ENCODE measurements around the gene POTEJ.
"Not testable (repeated sequence)": the region's sequence is repeated elsewhere in the genome, so short reads cannot be mapped to it uniquely, and the experiment has no call there.

POTEJ gene

DNA sequence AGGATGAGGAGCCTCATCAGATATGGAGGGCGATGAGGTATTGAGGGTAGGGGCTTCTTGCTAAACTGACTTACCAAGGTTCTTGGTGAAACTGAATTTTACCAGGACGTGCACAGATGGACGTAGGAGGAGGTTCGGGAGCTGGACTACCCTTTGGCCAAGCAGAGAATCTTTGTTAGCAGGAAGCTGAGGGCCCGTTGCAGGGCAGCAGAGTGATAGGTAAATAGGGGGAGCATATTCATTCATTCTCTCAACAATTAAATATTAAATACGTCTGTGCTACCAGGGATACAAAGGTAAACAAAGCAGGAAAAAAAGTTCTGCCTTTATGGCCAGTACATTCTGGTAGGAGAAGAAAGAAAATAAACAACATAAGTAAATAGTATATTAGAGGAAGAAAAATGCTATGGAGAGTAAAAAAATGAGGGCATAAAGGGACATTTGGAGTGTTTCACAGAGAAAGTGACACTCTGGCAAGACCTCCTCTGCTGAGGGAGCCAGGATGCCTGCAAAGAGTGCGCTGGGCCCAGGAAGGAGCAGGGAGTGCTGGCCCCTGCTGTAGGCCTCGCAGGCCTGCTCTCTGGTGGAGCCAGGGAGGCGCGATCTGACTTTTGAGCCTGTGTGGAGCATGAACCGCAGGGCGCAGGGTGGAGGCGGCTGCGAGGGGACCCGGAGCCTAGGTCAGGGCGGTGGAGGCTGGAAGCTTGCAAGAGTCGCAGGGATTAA is 2.8 kb upstream of the POTEJ start:
- DNase-seq = not testable (repeated sequence)

GRCh38 chr2:130609002-130609920 is 2.0 kb upstream of the POTEJ start:
- not testable (repeated sequence) for DNase-seq

DNA sequence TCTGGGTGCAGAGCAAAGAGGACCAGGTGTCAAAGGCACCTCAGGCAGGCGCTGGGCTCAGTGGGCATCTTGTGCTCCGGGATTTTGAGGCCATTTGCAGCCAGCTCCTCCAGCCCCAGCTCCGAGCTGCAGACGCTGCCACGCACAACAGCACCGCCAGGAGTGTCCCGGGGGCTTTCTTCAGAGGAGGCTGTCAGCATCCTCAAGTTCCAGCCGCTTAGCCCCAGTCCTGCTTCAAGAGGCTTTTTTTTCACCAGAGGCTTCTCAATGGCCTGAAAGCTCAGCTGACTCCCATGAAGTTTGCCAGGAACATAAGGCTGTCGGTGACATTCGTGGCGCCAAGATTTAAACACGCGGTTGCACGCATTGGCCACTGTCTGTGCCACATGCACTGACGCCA is 754 bp upstream of the POTEJ start:
- DNase-seq = not testable (repeated sequence)

- not testable (repeated sequence) for DNase-seq
Observed at GRCh38 chr2:130628784-130629475, 17.7 kb downstream of the POTEJ start.

- not testable (repeated sequence) for DNase-seq
Observed at GRCh38 chr2:130638973-130639372, 27.7 kb downstream of the POTEJ start.

DNA sequence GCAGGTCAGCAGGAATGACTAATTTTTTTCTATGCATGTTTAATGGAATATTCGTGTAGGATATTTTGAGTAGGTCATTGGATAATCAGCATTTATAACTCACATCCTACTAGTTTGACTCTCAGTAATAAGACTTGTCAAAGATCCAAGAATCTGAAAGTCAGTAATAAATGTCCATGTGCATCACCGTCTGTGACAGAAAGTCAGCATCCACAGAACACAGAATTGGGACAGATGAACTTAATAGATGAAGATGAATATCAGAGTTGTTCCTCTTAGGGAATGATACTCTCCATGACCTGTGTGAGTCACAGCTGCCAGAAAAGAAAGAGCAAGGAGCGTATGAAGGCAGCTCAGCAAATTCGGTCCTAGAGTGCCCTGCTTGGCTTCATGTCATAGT is 30.4 kb downstream of the POTEJ start:
- DNase-seq = not testable (repeated sequence)

- DNase-seq = not testable (repeated sequence)
Observed at GRCh38 chr2:130649285-130649684, 38.0 kb downstream of the POTEJ start.

DNA sequence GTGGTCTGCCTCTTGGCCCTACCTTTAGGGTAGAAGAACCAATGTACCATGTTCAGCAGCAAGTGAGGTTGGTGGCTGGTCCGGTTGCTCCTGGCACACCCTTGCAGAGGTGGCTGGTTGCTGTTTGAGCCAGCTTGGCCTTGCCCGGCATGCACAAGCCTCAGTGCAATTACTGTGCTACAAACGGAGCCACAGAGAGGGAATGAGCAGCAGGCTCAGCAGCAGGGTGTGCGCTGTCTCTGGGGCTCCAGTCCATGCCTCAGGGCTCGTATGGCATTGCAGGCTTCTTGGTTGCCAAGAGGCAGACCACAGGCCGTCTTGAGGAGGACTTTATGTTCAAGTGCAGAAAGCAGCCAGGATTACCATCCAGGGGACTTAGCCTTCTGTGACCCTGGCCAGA is 53.3 kb downstream of the POTEJ start:
- not testable (repeated sequence) for DNase-seq

DNA sequence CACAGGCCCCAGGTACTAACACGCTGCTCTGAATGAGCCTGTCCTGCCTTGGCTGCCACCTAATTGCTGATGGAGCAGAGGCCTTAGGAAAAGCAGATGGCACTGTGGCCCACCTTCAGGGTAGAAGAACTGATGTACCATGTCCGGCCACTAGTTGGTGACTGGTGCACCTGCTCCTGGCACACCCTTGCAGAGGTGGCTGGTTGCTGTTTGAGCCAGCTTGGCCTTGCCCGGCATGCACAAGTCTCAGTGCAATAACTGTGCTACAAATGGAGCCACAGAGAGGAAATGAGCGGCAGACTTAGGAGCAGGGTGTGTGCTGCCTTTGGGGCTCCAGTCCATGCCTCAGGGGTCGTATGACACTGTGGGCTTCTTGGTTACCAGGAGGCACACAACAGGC is 54.4 kb downstream of the POTEJ start:
- DNase-seq = not testable (repeated sequence)

DNA sequence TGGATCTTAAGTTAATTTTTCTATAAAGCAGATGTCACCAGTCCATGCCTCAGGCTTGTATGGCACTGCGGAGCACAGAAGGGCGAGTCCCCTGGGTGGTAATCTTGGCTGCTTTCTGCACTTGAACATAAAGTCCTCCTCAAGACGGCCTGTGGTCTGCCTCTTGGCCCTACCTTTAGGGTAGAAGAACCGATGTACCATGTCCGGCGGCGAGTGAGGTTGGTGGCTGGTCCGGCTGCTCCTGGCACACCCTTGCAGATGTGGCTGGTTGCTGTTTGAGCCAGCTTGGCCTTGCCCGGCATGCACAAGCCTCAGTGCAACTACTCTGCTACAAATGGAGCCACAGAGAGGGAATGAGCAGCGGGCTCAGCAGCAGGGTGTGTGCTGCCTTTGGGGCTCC is 56.3 kb downstream of the POTEJ start:
- DNase-seq = not testable (repeated sequence)

DNA sequence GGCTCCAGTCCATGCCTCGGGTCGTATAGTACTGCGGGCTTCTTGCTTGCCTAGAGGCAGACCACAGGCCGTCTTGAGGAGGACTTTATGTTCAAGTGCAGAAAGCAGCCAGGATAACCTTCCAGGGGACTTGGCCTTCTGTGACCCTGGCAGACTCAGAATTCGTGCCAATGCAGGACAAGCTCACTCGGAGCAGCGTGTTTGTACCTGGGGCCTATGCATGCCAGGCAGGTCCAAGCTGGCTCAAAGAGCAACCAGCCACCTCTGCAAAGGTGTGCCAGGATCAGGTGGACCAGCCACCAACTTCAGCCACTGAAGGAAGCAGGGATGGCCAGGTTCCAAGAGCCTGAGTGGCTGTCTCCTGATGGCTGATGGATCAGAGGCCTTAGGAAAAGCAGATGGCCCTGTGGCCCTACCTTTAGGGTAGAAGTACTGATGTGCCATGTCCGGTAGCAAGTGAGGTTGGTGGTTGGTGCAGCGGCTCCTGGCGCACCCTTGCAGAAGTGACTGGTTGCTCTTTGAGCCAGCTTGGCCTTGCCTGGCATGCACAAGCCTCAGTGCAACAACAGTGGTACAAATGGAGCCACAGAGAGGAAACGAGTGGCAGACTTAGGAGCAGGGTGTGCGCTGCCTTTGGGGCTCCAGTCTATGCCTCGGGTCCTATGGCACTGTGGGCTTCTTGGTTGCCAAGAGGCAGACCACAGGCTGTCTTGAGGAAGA is 58.9 kb downstream of the POTEJ start:
- not testable (repeated sequence) for DNase-seq

DNA sequence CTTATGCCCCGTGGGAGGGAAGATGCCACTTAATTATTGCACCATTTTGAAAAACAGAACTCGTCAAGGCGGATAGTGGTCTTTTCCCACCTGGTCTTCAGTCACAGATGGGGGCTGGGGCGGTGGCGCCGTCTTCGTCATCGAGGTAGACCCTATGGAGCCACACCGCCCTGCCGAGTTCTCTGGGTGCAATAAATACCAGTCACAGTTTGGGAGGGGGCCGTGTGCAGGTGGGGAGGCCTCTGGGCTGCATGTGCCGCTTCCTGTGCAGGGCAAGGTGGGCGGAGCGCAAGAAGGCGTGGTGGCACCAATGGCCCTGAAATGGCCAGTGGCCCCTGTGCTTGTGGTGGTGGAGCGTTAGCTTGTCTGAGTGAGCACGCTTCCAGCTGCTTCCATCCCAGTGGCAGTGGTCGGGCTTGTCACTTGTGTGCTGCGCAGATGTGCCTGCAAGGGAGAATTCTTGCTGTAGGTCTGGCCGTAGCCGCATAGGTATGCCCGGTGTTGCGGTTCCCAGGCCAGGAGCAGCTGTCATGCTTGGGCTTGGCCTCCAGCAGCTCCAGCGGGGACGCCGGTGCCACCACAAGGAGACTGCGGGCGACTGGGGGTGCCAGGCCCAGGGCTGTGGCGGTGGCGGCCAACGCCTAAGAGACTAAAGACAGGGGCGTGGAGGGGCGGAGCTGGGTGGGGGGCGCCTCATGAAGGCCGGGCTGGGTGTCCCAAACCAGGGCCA is 81.0 kb downstream of the POTEJ start:
- DNase-seq = not testable (repeated sequence)

DNA sequence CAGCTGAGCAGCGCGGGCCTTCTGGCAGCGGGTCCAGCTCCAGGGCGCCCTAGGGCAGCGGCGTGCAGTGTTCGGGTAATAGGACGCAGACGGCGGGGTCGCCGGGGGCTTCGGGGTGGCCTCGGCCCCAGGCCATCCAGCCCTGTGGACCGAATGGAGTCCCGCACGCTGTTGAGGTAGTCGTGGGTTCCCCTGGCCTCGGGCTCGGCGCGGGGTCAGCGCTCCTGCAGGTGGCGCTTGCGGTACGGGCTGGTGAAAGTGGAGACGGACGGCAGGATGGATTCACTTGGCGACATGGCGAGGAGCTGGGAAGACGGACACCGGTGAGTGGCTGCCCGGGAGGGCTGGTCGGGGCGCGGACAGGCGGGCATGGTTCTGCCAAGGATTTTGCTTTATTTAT is 82.2 kb downstream of the POTEJ start:
- DNase-seq = not testable (repeated sequence)

DNA sequence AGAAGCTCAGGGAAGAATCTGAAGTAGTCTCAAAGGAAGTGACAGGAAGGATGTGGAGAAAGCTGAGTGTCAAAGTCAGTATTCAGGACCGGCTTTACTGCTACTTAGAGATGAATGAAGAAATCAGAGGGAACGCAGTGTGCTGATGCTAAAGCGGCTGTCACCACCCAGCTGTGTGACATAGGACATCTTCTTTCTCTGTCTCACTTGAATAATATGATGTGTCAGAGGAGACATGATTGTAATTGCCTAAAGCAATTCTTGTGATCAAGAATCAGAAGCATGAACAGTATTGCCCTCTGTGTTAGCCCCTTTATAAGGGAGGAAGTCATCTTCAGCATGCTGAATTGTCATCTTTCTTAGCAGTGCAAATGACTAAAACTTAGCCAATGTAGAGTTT is 92.0 kb downstream of the POTEJ start:
- not testable (repeated sequence) for DNase-seq

Measured in stimulated activated CD4-positive, alpha-beta T cell treated with anti-CD3 and anti-CD28 coated beads, Interleukin-1b, Interleukin-23, amount 100 ng/mL, for 48 hours (primary cell).